ENCODE measurements around the gene KCNG2. TPM values are rescaled to one million over a fixed set of nuclear protein-coding genes. Genes with fewer than 3 reads are reported as not detected.

The KCNG2 gene
- polyA plus RNA-seq, 1 of the 3 experiments (the other 2 are of a cell fraction): not detected

GRCh38 chr18:79792096-79792987 lies 5.4 kb upstream of the KCNG2 start:
- no peaks in the 10 kb centered on the region for H3F3A ChIP-seq (replicated peaks; ENCODE audit: insufficient read depth)
- peaks cover 72% of the 10 kb centered on the region for H3K27me3 ChIP-seq (ENCODE audit: insufficient read depth)
- peak overlapping the region in 1 of 2 experiments; percentile 24; a peak in 1 of 4 replicates for H3K4me3 ChIP-seq (ENCODE audit: low read depth in 2 of 2, low read length in 1 of 2)
- no peak for DNase-seq
- H3K9me2 ChIP-seq: no peaks in the 10 kb centered on the region
- peak overlapping the region; percentile 53 for H3K4me2 ChIP-seq
- H3K36me3 ChIP-seq (replicated peaks in 1 of 2; ENCODE audit: control insufficient read depth in 1 of 2, insufficient read depth in 2 of 2, low read length in 1 of 2): no peaks in the 10 kb centered on the region
- no peaks in the 10 kb centered on the region for H3K9me3 ChIP-seq
- TF ChIP-seq NRF1 (IDR thresholded peaks at IDR 0.05; ENCODE audit: low read depth, low read length) (no peak), ZBTB33 (IDR thresholded peaks at IDR 0.05; ENCODE audit: borderline replicate concordance, low read depth) (no peak), YY1 (IDR thresholded peaks at IDR 0.05; ENCODE audit: low read depth) (no peak), USF2 (IDR thresholded peaks at IDR 0.05; ENCODE audit: borderline replicate concordance, low read depth, low read length) (no peak), FOXM1 (IDR thresholded peaks at IDR 0.05; ENCODE audit: low read depth) (no peak), RCOR1 (IDR thresholded peaks at IDR 0.05; ENCODE audit: low read length) (no peak), MAX (IDR thresholded peaks at IDR 0.05; ENCODE audit: low read depth) (no peak), RFX5 (IDR thresholded peaks at IDR 0.05; ENCODE audit: low read length) (no peak), USF1 (IDR thresholded peaks at IDR 0.05; ENCODE audit: borderline replicate concordance, low read depth) (no peak), PBX3 (IDR thresholded peaks at IDR 0.05) (no peak), POLR2AphosphoS5 (IDR thresholded peaks at IDR 0.05; ENCODE audit: low read depth, low read length) (no peak), TCF12 (IDR thresholded peaks at IDR 0.05) (no peak), ELF1 (IDR thresholded peaks at IDR 0.05) (no peak), SIN3A (IDR thresholded peaks at IDR 0.05; ENCODE audit: borderline replicate concordance, low read depth, low read length) (no peak), CHD2 (IDR thresholded peaks at IDR 0.05; ENCODE audit: low read length, partially characterized antibody) (no peak), TEAD4 (IDR thresholded peaks at IDR 0.05; ENCODE audit: borderline replicate concordance, insufficient read depth) (no peak), NFIC (IDR thresholded peaks at IDR 0.05; ENCODE audit: borderline replicate concordance) (no peak), FOSL2 (IDR thresholded peaks at IDR 0.05; ENCODE audit: borderline replicate concordance, low read depth) (no peak), RXRA (IDR thresholded peaks at IDR 0.05; ENCODE audit: borderline replicate concordance, low read depth) (no peak)
- H3K27ac ChIP-seq (ENCODE audit: low read depth in 2 of 2, low read length in 1 of 2): no peak overlapping the region
- CTCF ChIA-PET: no interaction called here
- POLR2A ChIA-PET: no interaction called here
- H3K4me1 ChIP-seq (ENCODE audit: control insufficient read depth in 1 of 2, insufficient read depth in 2 of 2, low read depth in 1 of 2, low read length in 1 of 2): peaks cover 0 to 4% of the 10 kb centered on the region in 2 experiments; a peak in 1 of 4 replicates
- no peaks in the 10 kb centered on the region for H3K79me2 ChIP-seq (ENCODE audit: insufficient read depth)
- no peaks in the 10 kb centered on the region for H4K20me1 ChIP-seq (ENCODE audit: insufficient read depth)
- H2AFZ ChIP-seq (ENCODE audit: low read depth): no peak overlapping the region
- no peak overlapping the region for H3K9ac ChIP-seq
- WGBS (ENCODE audit: low lambda C conversion rate): 39% methylated on average over 42 of the region's 46 CpGs

All from SK-N-SH (cell line).